NCI-H2081 (cell line): Measurements from ENCODE around the gene BMPR1B.
"Not testable (repeated sequence)": the region's sequence is repeated elsewhere in the genome, so short reads cannot be mapped to it uniquely, and the experiment has no call there.

Source experiments
- DNase-seq, 2 experiments: peaks; one replicate each; lab custom pipeline; 2025; lab: John Stamatoyannopoulos, UW

The BMPR1B gene

DNA sequence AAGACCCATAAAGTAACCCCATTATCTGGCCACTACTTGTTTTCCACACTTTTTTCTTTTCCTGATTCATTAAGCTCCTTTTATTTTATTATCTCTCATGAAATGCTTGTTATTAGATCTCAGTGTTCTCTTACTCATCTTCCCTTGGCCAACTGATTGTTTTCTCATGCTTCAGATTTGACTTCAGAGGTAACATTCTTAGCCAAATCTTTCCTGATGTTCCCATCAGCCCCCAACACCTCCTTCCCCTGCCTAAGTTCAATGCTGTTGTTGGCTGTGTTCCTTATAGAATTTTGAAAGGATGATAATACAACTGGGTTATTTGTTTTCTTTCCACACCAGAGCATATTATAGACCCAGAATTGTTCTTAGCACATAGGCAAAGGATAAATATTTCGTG is 75.6 kb downstream of the BMPR1B start:
- no peak for DNase-seq

DNA sequence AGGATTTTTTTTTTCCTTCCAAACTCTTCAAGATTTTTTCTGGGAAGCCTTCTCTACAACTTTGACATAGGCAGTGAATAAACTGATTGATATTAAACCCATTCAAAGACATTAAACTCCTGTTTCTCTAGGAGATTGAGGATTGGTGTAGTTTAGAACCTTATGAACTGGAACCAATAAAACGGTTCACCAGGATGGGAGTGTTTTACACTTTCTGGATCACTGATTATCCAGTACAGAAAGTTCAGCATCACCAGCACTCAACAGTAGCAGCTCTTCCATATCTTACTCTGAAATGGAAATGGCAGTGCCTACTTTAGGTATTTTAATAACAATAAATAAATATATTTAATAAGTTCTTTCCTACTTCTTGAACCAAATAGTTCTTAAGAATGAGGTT is 76.7 kb downstream of the BMPR1B start:
- DNase-seq: no peak

DNA sequence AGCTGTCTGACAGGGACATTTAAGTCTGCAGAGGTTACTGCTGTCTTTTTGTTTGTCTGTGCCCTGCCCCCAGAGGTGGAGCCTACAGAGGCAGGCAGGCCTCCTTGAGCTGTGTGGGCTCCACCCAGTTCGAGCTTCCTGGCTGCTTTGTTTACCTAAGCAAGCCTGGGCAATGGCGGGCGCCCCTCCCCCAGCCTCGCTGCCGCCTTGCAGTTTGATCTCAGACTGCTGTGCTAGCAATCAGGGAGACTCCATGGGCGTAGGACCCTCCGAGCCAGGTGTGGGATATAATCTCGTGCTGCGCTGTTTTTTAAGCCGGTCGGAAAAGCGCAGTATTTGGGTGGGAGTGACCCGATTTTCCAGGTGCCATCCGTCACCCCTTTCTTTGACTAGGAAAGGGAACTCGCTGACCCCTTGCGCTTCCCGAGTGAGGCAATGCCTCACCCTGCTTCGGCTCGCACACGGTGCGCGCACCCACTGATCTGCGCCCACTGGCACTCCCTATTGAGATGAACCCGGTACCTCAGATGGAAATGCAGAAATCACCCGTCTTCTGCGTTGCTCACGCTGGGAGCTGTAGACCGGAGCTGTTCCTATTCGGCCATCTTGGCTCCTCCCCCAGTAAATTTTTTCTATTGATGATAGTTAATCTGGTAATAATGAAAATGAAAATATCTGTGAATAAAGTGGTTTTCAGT is 83.6 kb downstream of the BMPR1B start:
- not testable (repeated sequence) for DNase-seq

DNA sequence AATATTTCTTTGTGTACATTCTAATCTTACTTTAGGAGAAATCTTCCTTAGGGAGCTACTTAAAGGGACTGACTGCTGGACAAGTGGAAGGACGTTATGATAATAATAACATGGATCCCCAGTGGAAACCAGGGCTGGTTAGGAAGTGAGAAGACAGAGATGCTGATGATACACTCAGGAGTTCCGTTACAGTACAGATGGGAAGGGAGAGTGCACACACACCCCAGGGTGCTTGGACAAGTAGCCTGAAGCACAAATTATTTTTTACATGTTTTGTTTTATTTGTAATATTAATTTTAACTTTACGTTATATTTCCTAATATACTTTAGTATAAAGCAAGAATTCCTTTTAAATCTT is 84.1 kb downstream of the BMPR1B start:
- no peak for DNase-seq

DNA sequence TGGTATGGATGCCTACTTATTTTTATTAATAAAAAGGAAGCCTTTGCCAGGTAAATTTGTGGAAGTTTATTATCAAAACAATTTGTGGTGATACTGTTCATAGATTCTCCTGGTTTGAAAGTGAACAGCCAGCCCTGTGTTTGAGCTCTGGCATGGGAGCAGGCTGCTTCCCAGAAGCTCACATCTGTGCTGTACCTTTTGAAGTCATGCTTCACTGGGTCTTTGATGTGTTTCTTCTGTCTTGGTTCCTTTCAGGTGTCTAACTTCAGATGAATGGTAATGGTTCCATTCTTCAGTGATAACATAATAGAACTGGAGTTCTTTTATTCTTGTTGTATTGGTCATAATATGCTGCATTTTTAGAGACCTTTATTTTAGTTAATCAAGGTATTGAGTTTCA is 85.5 kb downstream of the BMPR1B start:
- no peak for DNase-seq

DNA sequence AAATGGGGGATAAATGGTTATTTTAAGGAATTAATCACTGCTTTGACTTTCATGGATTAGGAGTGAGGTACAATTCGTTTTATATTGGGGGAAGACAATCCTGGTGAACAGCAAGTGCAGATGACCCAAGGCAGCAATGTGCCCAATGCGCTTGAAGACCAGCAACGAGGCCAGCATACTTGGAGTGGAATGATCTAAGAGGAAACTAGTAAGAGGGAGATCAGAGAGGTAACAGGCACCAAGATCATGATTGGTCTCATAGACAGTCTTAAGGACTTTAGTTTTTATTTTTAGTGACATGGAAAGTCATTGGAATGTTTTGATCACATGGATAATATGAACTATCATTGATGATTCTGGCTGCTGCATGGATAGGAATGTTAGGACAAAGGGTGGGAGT is 90.6 kb downstream of the BMPR1B start:
- no peak for DNase-seq

DNA sequence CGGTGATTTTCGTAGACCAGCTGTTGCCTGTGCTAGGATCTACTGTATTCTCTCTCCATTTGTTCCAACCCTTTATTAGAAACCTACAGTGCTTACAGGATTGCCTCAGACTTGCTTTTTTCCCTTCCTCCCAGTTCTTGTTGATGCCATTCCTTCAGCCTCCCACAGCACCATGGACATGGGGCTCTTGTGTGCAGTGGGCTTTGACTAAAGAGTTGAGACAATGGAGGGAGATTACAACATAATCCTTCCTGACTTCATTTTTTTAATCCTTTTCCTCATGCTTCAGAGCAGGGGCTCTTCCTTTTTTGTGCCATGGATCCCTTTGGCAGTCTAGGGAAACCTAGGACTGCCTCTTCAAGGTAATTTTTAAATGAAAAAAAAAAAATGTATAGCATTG is 92.1 kb downstream of the BMPR1B start:
- DNase-seq: no peak

DNA sequence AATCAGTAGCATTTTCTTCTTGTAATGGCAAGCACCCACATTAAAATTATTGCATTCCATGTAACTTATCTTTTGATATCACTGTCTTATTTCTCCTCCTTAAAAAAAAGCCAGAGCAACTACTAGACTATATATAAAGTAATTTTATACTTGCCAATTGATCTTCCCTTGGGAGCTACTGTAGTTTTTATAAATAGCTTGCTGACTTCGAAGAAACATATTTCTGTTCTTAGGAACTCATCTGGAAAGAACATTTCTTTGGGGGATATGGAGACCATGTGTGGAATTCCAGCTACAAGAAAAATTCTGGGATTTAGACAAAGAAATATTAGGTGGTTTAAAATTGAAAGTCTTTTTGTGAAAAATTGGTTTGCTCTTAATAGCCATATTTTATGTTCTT is 94.9 kb downstream of the BMPR1B start:
- no peak for DNase-seq

DNA sequence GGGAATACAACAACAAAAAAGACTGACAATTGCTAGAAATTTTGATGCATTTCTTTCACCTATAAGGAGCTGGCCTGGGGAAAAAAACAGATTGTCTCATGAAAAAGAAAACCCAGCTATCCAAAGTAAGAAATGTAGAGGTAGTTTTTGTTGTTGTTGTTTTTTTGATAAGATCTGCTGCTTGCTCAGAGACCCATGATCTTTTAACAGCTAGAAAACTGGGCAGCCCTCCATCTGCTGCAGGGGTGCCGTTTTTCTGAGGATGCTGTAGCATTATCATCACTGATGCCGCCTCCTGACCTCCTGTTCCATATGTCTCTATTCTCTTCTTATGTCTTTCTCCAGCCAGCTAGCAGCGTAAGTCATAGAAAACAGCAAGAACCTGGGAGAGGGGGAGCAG is 98.3 kb downstream of the BMPR1B start:
- DNase-seq: no peak

DNA sequence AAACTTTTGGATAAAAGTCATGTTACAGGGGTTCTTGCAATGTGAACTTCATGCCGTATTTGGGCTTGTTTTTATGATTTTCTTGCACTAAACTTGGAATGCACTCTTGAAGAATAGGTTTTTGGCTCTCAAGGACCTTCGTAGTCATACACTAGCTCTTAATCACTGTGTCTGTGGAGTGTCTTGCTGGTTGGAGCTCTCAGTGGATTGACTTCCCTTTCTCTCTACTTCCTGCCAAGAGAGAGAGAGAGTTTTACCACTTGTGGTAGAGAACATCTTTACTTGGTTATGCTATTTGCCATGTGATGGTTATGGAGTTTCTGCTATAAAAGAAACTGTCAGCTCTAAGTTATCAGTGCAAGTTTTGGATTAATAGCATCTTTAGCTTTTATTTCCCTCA is 112.4 kb downstream of the BMPR1B start:
- no peak for DNase-seq

DNA sequence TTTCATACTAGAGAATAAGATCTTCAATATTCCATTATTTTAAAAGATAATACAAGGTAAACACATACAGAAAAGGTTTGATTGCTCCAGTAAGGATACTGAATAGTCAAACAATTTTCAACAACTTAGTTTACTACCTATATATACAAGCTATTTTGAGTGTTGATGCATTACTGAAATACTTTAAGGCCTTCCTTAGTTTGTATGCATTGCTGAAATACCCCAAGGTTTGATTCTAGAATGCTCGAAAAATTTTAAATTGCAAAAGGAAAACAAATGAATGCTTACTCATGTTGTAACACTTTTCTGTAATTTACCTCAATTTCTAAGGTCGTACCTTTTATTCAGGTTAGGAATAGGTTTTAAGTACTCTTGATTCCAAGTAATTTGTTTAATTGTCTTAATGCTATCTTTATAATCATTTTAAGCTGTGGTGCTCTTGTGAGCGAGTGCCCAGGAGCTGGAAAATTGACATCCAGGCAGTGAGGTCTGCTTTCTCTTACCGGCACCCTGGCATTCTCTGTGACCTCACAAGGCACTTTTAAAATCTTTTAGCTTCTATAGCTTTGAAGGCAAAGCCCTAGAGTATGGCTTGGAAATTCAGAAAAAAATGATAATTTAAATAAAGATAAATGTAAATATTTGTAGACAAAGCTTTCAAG is 114.0 kb downstream of the BMPR1B start:
- DNase-seq: no peak

DNA sequence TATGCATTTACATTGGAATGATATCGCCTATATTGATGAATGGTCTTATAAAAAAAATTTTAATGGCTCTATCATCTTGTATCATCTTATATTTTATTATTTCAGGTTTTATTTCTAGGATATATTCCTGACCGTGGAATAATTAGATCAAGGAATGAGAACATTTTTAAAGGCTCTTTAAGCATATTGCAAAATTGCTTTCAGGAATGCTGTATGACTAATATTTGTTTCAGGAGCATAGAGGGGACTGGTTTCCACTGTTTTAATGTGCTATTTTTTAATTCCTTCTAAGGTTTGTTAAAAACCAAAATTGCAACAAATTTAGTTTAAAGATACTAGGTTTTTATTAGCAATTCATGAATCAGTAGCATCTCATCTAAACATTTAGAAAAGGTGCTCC is 120.2 kb downstream of the BMPR1B start:
- no peak for DNase-seq

DNA sequence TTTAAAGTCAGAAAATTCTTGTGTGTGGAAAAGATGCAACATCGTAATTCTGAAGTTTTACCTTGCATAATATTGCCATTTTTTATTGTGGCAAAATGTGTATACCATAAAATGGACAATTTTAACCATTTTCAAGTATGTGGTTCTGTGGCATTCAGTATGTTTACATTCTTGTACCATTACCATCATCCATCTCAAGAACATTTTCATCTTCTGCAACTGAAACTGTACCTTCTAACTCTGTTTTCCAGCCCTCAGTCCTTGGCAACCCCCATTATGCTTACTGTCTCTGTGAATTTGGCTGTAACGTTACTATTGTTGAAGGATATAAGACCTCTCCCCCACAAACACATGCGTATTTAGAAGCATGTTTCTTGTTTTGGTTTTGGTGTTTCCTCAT is 123.2 kb downstream of the BMPR1B start:
- DNase-seq: no peak

DNA sequence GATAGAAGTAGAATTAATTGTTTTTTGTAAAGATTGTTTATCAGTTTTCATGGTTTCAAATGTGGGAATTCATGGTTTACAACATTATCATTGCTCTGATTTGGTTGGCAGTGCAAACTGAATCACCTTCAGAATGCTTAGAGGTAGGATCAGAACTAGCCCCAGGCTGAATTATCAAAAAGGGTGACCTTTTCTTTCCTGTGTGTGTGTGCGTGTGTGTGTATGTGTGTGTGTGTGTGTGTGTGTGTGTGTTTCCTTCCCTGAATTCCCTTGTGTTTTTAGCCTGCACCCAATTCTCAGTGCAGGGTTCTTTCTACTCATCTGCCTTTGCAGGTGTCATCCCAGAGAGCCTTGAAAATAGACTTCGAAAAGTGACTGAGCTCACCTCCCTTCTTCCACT is 125.0 kb downstream of the BMPR1B start:
- no peak for DNase-seq

DNA sequence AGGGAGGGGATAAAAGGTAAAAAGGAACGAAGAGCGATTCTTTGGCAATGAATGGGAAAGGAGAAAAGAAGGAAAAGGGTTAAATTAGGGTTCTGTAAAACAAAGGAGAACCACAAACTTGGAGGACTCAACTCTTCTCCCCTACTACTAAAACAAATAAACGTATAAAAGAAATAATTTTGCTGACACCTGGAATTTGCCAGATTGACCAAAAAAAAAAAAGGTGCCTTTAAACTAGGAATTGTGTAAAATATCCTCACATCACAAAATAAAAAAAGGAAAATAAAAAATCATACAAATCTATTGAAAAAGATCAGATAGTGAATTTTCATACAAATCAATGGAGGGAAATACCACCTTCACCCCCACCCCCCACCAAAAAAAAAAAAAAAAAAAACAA is 129.3 kb downstream of the BMPR1B start:
- no peak for DNase-seq

DNA sequence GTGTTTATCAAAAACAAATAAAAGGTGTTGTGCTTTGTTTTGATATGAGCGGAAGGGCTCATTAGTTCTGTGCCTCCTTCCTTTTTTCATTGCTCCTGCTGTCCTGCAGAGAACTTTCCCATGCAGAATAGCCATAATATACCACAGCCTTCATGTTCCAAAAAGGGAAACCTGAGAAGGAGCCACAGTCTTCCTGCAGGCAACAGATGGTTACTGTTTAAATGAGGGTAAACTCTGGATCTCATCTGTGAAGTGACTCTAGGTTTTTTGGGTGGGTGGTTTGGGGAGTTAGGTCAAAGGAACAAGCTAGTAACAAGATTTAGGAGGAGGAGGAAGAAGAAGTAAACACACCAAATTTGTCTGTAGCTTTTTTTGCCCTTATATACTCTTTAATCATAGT is 131.8 kb downstream of the BMPR1B start:
- no peak for DNase-seq

DNA sequence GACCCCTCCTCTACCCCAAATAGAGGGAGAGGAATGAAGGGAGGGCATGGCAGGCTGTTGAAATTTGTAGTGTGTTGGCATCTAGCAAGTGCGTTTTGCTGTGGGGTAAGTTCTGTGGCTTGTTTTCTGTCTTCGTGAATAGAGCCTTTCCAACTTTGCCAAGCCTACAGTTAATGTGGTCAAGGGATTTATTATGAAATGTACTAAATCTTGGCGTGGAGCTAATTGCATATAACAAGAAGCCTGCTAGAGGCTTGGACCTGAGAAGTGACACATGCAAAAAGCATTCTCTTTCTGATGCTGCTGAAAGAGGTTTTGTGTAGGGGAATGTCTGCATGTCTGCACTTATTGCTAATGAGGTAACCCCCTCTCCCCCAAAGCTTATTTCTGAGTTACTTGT is 132.2 kb downstream of the BMPR1B start:
- no peak for DNase-seq

DNA sequence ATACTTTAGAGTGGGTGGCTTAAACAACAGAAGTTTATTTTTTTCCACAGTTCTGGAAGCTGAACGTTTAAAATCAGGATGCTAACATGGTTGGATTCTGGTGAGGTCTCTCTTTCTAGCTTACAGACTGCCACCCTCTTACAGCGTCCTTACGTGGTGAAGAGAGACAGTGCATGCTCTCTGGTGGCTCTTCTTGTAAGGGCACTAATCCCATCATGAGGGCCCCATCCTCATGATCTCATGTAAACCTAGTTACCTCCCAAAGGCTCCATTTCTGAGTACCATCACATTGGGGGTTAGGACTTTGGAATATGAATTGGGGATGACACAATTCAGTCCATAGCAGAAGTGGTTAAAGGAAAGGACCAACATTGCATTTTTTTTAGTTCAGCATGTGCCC is 132.8 kb downstream of the BMPR1B start:
- DNase-seq: no peak

DNA sequence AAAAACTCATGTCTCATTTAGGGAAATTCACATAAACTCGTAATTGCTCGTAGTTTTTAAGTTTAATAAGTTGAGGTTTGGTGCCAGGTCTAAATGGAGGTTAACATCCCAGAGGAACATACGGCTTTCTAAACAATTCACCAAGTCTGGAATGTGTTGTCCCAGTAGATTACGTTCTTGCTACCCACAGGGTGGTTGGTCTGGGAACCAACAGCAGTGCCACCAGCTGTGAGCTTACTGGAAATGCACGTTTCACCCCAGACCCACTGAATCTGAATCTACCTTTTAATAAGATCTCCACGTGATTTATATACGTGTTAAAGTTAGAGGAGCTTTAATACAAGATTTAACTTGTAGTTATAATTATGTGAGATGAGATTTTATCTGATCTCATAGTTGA is 134.3 kb downstream of the BMPR1B start:
- DNase-seq: no peak

DNA sequence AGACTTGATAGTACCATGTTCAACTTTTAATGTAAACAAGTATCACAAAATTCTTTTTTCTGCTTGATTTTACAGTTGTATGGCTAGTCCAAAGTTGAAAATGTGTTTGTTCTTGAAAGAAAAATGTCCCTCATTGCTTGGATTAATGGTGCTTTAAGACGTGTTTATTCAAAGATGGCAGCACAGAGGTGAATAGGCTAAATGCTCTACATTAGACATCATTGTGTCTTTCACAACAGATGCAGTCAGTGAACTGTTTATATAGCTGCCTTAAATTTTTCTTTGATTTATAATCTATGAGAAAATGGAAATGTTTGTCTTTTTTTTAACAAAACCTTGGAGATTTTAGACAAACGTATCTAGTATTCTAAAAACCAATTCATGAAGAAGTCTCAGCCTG is 137.3 kb downstream of the BMPR1B start:
- no peak for DNase-seq

DNA sequence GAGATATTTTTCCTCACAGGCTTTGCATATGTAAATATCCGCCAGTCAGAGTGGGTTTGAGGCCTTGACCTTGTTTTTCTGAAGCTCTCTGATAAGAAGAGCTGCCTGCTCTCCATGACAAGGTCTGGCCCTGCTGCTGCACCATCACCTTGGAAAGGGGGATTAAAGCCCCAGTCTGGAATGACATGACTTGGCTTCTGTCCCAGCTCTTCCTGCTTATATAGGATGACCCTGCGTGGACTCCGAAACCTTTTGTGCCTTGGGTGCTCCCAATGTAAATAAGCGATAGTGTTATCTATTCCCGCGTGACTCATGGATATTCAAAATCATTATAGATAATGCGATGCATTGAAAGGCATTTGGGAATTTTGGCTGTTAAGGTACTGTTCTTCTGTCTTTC is 139.3 kb downstream of the BMPR1B start:
- no peak for DNase-seq

DNA sequence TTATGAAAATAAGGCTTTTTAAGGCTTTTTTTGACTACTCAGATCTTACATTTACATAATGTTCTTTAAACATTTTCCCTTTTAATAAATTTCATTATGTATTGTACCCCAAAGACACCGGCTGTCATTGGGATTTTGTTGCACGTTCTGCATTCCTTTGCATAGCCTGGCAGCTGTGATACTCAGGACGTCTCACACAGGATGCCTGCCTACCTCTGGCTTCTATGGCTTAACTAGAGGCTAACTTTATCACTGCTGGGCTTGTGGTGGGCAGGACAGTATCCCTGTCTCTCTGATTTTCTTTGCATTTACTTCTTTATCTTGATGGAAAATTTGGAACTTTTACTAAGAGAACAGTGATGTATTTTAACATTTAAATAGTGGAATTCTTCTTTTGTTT is 147.8 kb downstream of the BMPR1B start:
- no peak for DNase-seq

DNA sequence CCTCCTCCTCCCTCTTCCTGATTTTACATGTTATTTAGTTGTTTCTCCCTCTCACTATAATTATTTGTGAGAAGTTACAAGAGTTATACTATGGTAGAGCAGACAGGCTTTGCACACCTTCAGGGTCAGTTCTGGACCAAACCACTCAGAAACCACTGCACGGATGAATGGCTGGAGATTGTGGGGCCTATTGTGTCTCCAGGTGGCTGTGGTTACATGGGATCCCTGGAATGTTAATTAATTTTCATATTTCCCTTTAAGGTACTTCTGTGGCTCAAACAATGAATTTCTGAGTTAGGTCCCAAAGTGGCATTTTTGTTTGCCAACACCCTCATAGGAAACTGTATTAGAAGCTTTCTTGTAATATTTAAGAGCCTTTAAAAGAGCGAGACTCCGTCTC is 151.9 kb downstream of the BMPR1B start:
- DNase-seq: no peak

DNA sequence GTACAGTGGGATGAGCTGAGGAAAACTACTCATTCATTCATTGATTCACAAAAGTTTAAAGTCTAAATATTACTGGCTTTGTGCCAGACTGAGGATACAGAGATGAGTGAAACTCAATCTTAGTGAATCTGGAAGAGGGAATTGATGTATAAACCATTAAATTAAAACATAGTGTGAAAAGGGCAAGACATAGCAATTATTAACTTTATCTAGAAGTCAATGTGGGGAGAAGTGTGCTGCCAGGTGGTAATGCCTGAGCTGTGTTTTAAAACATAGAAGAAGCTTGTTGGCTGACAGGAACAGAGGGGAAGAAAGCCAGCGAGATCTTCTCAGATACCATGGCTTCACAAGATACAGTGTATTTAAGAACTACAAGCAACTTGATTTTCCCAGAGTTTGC is 153.4 kb downstream of the BMPR1B start:
- DNase-seq: no peak
